Measurements from ENCODE around the gene KCNQ1. TPM values are rescaled to one million over a fixed set of nuclear protein-coding genes. Genes with fewer than 3 reads are reported as not detected.

Gene KCNQ1
- total and polyA plus RNA-seq, 2 donors (not counting 1 experiment from before 2014, with no cell fraction given) = 21.5 to 28.8 TPM

- intact Hi-C loops (cut with micrococcal nuclease) = no loop called here
- H3K9me3 ChIP-seq (ENCODE audit: control extremely low read depth in 1 of 3, control insufficient read depth in 2 of 3, insufficient read depth in 1 of 3, low read length in 2 of 3) = peaks cover 1 to 70% (median 23%) of the 10 kb centered on the region in 3 donors
- no peak overlapping the region for H2AFZ ChIP-seq (ENCODE audit: insufficient read depth, low read depth, low read length, poor library complexity, severe bottlenecking)
- no peaks in the 10 kb centered on the region for H4K20me1 ChIP-seq (ENCODE audit: control insufficient read depth, insufficient read depth, low read length, poor library complexity, severe bottlenecking)
- H3K79me2 ChIP-seq (ENCODE audit: control insufficient read depth, insufficient read depth, low read length) = no peaks in the 10 kb centered on the region
- 74% methylated on average over 13 of the region's 22 CpGs for WGBS (ENCODE audit: insufficient coverage)
- ChIA-PET POLR2A (no interaction called here), CTCF (no interaction called here)
- Mint-ChIP-seq H3K9me3 (ENCODE audit: insufficient read depth) (peaks cover 23% of the 10 kb centered on the region), H3K27me3 (peaks cover 18% of the 10 kb centered on the region), H3K4me1 (no peaks in the 10 kb centered on the region), H3K27ac (no peak overlapping the region), H3K4me3 (no peak overlapping the region)
- no peak for TF ChIP-seq CTCF (IDR thresholded peaks at IDR 0.05)
- no peak for TF ChIP-seq EZH2 (IDR thresholded peaks at IDR 0.05; ENCODE audit: borderline replicate concordance, insufficient read depth, low read depth, low read length, poor library complexity, severe bottlenecking)
- peaks cover 0 to 5% (median 0%) of the 10 kb centered on the region in 4 experiments for H3K27me3 ChIP-seq (replicated peaks in 1 of 4; ENCODE audit: control extremely low read depth in 1 of 4, control insufficient read depth in 3 of 4, insufficient read depth in 4 of 4, low read length in 3 of 4)
- H3K4me3 ChIP-seq (ENCODE audit: control extremely low read depth in 1 of 5, extremely low read depth in 1 of 5, insufficient read depth in 1 of 5, low read depth in 2 of 5, low read length in 4 of 5) = no peak overlapping the region
- H3K4me1 ChIP-seq (ENCODE audit: control insufficient read depth in 2 of 2, insufficient read depth in 2 of 2, low read length in 2 of 2) = no peaks in the 10 kb centered on the region
- H3K36me3 ChIP-seq (replicated peaks in 1 of 2; ENCODE audit: control extremely low read depth in 1 of 2, control insufficient read depth in 1 of 2, extremely low read depth in 1 of 2, insufficient read depth in 2 of 2, low read length in 1 of 2) = no peaks in the 10 kb centered on the region
- no peak for ATAC-seq (ENCODE audit: low read depth)
- H3K4me2 ChIP-seq (replicated peaks; ENCODE audit: low read depth, low read length, poor library complexity, severe bottlenecking) = no peak overlapping the region
- no peak overlapping the region for H3K9ac ChIP-seq (ENCODE audit: low read length)
- H3K27ac ChIP-seq (ENCODE audit: low read length in 2 of 2) = no peak overlapping the region
- no peak for DNase-seq
These were observed 380.6 kb downstream of the KCNQ1 start for GRCh38 chr11:2825261-2825888.

GRCh38 chr11:2825889-2826678, 381.3 kb downstream of the KCNQ1 start:
- Histone ChIP-seq H2AFZ (ENCODE audit: insufficient read depth, low read depth, low read length, poor library complexity, severe bottlenecking) (no peak overlapping the region), H4K20me1 (ENCODE audit: control insufficient read depth, insufficient read depth, low read length, poor library complexity, severe bottlenecking) (no peaks in the 10 kb centered on the region), H3K4me1 (ENCODE audit: control insufficient read depth in 2 of 2, insufficient read depth in 2 of 2, low read length in 2 of 2) (no peaks in the 10 kb centered on the region), H3K9me3 (ENCODE audit: control extremely low read depth in 1 of 3, control insufficient read depth in 2 of 3, insufficient read depth in 1 of 3, low read length in 2 of 3) (peaks cover 1 to 63% (median 23%) of the 10 kb centered on the region in 3 donors), H3K36me3 (replicated peaks in 1 of 2; ENCODE audit: control extremely low read depth in 1 of 2, control insufficient read depth in 1 of 2, extremely low read depth in 1 of 2, insufficient read depth in 2 of 2, low read length in 1 of 2) (no peaks in the 10 kb centered on the region), H3K27ac (ENCODE audit: low read length in 2 of 2) (no peak overlapping the region), H3K4me3 (ENCODE audit: control extremely low read depth in 1 of 5, extremely low read depth in 1 of 5, insufficient read depth in 1 of 5, low read depth in 2 of 5, low read length in 4 of 5) (no peak overlapping the region), H3K79me2 (ENCODE audit: control insufficient read depth, insufficient read depth, low read length) (no peaks in the 10 kb centered on the region), H3K9ac (ENCODE audit: low read length) (no peak overlapping the region), H3K4me2 (replicated peaks; ENCODE audit: low read depth, low read length, poor library complexity, severe bottlenecking) (no peak overlapping the region), H3K27me3 (replicated peaks in 1 of 4; ENCODE audit: control extremely low read depth in 1 of 4, control insufficient read depth in 3 of 4, insufficient read depth in 4 of 4, low read length in 3 of 4) (peaks cover 0 to 5% (median 0%) of the 10 kb centered on the region in 4 experiments)
- no peak for ATAC-seq (ENCODE audit: low read depth)
- H3K27me3 Mint-ChIP-seq = peaks cover 18% of the 10 kb centered on the region
- no peak overlapping the region for H3K27ac Mint-ChIP-seq
- DNase-seq = no peak
- CTCF ChIA-PET = no interaction called here
- H3K9me3 Mint-ChIP-seq (ENCODE audit: insufficient read depth) = peaks cover 19% of the 10 kb centered on the region
- WGBS (ENCODE audit: insufficient coverage) = 9% methylated on average over 25 of the region's 29 CpGs
- H3K4me1 Mint-ChIP-seq = no peaks in the 10 kb centered on the region
- POLR2A ChIA-PET = no interaction called here
- no peak for TF ChIP-seq EZH2 (IDR thresholded peaks at IDR 0.05; ENCODE audit: borderline replicate concordance, insufficient read depth, low read depth, low read length, poor library complexity, severe bottlenecking)
- TF ChIP-seq CTCF (IDR thresholded peaks at IDR 0.05) = no peak
- intact Hi-C loops (cut with micrococcal nuclease) = no loop called here
- no peak overlapping the region for H3K4me3 Mint-ChIP-seq

Measured in B cell (primary cell).